Breast epithelium (tissue), 3 donors: ENCODE results near the gene UBL7.

Experiments
- POLR2A ChIP-seq: fragments of 450-650 bp; IDR thresholded peaks from one replicate; pipeline ENCODE4 v1.6.1; 2016; ENCODE audit warnings: antibody characterized with exemption, mild to moderate bottlenecking, moderate library complexity
- TF ChIP-seq, protein P1 (sequence below), 3 donors: fragments of 450-650 bp; IDR thresholded peaks; one replicate each; pipeline ENCODE4 v1.5.1; 2016 to 2017; ENCODE audit warnings: antibody characterized with exemption in 3 of 3, mild to moderate bottlenecking in 3 of 3, moderate library complexity in 3 of 3

DNA sequence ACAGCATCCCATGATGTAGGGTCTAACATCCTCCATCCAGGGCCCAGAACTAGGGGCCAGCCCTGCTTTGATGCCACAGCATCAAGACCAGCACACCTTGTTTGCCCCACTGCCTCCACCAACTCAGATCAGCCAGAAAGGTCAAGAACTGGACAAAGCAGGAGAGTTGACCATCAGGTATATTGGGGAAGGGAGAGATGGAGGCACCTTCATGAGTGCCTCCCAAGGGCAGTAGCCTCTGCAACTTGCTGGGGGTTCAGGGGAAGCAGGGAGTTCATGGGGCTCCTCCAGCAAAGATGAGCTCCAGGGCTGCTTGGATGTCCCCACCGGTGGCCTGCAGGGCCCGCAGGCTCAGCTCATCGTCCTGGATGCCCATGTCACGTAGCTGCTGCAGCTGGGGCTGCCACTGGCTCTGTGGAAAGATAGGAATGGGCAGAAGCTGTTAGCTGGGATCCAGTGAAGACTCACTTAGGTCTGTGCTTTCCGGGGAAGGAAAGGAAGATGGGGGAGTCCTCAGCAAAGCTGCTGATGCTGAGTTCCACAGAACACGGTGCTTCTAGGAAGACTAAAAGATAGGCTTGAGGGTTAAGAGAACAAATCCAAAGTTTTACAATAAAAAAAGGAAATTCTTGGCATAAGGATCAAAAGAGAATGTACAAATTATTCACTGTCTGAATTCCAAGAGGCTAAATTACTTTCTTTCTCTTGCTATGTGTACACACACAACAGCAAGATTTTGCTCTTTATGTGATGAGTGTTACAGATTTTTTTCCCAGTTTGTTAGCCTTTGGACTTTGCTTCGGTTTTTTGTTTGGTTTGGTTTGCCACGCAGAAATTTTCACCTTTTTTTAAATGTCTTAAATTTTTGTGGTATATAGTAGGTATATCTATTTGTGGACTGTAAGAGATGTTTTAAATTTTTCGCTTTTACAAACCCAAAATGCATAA lies 14.9 kb downstream of the UBL7 start:
- TF ChIP-seq, protein P1, sequence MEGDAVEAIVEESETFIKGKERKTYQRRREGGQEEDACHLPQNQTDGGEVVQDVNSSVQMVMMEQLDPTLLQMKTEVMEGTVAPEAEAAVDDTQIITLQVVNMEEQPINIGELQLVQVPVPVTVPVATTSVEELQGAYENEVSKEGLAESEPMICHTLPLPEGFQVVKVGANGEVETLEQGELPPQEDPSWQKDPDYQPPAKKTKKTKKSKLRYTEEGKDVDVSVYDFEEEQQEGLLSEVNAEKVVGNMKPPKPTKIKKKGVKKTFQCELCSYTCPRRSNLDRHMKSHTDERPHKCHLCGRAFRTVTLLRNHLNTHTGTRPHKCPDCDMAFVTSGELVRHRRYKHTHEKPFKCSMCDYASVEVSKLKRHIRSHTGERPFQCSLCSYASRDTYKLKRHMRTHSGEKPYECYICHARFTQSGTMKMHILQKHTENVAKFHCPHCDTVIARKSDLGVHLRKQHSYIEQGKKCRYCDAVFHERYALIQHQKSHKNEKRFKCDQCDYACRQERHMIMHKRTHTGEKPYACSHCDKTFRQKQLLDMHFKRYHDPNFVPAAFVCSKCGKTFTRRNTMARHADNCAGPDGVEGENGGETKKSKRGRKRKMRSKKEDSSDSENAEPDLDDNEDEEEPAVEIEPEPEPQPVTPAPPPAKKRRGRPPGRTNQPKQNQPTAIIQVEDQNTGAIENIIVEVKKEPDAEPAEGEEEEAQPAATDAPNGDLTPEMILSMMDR (IDR thresholded peaks at IDR 0.05) = no peak
- TF ChIP-seq POLR2A = no peak
